HG02678 (cell line): Measurements from ENCODE around the gene SCUBE2.

ENCODE experiments used
- ATAC-seq: cut with Tn5 transposase; IDR thresholded peaks from one replicate; pipeline ENCODE4 v1.9.1; 2021; ENCODE audit warnings: mild to moderate bottlenecking, moderate library complexity; ENCODE audit not compliant: unreplicated experiment

Gene SCUBE2

GRCh38 chr11:8971196-8971923 lies 120.0 kb downstream of the SCUBE2 start:
- ATAC-seq: no peak
